OCI-LY7 (cell line): ENCODE measurements around the gene ASB7. TPM values are rescaled to one million over a fixed set of nuclear protein-coding genes. Genes with fewer than 3 reads are reported as not detected.

Experiments used
- BruUV-seq: library from RNA; stranded (reverse); fragments of 400-500 nt; replicated peaks from 2 replicates; lab custom pipeline; 2021; lab: Mats Ljungman, UMichigan
- CTCF ChIA-PET: fragments of 300-600 bp; sonication (Branson Sonifier 250); formaldehyde crosslinking; loops from one replicate; lab custom pipeline; 2022; ENCODE audit warnings: antibody characterized with exemption; ENCODE audit not compliant: unreplicated experiment; lab: Charles Lee
- POLR2A ChIA-PET: fragments of 300-600 bp; sonication (Branson Sonifier 250); formaldehyde crosslinking; loops from one replicate; lab custom pipeline; 2022; ENCODE audit warnings: antibody characterized with exemption; lab: Charles Lee
- DNase-seq: peaks from one replicate; pipeline ENCODE4 v3.0.0-alpha.2; 2015; ENCODE audit warnings: low spot score
- H2AFZ ChIP-seq: fragments of 200-600 bp; sonication (generic), shearing (Covaris generic); 2 replicates; pipeline ENCODE4 v1.6.1; 2014; ENCODE audit warnings: mild to moderate bottlenecking, antibody characterized with exemption, low read length, moderate library complexity
- H3K27ac ChIP-seq: fragments of 200-600 bp; sonication (generic); 2 replicates; pipeline ENCODE4 v1.5.1; 2014; ENCODE audit warnings: mixed run types, low read depth, mild to moderate bottlenecking, moderate library complexity, low read length, inconsistent platforms; ENCODE audit not compliant: poor library complexity, severe bottlenecking
- H3K36me3 ChIP-seq: fragments of 200-600 bp; sonication (generic); 2 replicates; pipeline ENCODE4 v1.6.1; 2014; ENCODE audit warnings: mild to moderate bottlenecking, antibody characterized with exemption, low read length, moderate library complexity, mixed read lengths; ENCODE audit not compliant: insufficient read depth
- H3K4me1 ChIP-seq: fragments of 200-600 bp; sonication (generic); 2 replicates; pipeline ENCODE4 v1.5.1; 2014; ENCODE audit warnings: mild to moderate bottlenecking, low read length; ENCODE audit not compliant: insufficient read depth, poor library complexity, severe bottlenecking
- H3K4me2 ChIP-seq: fragments of 200-600 bp; sonication (generic); 2 replicates; pipeline ENCODE4 v1.6.1; 2014; ENCODE audit warnings: mild to moderate bottlenecking, low read length
- H3K4me3 ChIP-seq: fragments of 200-600 bp; sonication (generic); 2 replicates; pipeline ENCODE4 v1.5.1; 2014; ENCODE audit warnings: mild to moderate bottlenecking, low read depth, low read length; ENCODE audit not compliant: poor library complexity, severe bottlenecking
- H3K79me2 ChIP-seq: fragments of 200-600 bp; sonication (generic); 2 replicates; pipeline ENCODE4 v1.6.1; 2016; ENCODE audit warnings: low read depth, mild to moderate bottlenecking, low read length, moderate library complexity, mixed read lengths; ENCODE audit not compliant: insufficient read depth
- H3K9me2 ChIP-seq: fragments of 200-600 bp; sonication (generic); 2 replicates; pipeline ENCODE4 v1.6.1; 2016; ENCODE audit warnings: mild to moderate bottlenecking, low read length, mixed read lengths; ENCODE audit not compliant: insufficient read depth
- H3K9me3 ChIP-seq: fragments of 200-600 bp; sonication (generic); 2 replicates; pipeline ENCODE4 v1.6.1; 2014; ENCODE audit warnings: mild to moderate bottlenecking, mixed run types, low read length, mixed read lengths
- H4K20me1 ChIP-seq: fragments of 200-600 bp; sonication (generic); 2 replicates; pipeline ENCODE4 v1.6.1; 2014; ENCODE audit warnings: mild to moderate bottlenecking, antibody characterized with exemption, low read length, moderate library complexity, mixed read lengths; ENCODE audit not compliant: insufficient read depth
- EZH2phosphoT487 ChIP-seq: fragments of 200-600 bp; sonication (generic); IDR thresholded peaks from 2 replicates; pipeline ENCODE4 v1.6.1; 2018; ENCODE audit warnings: low read depth, borderline replicate concordance, mild to moderate bottlenecking, mixed run types, antibody characterized with exemption, low read length, moderate library complexity, mixed read lengths
- intact Hi-C: fragments of 100-400 bp; cut with micrococcal nuclease; formaldehyde crosslinking; loops from one replicate; pipeline ENCODE4 v1.10.0; 2022; ENCODE audit not compliant: unreplicated experiment
- total RNA-seq, 2 experiments: library from RNA; depleted of rRNA in 1 of 2; stranded (reverse); fragments of >200 nt in 1 of 2; shearing (Covaris generic) in 1 of 2; gene quantifications; 2 replicates each; pipeline ENCODE4 v1.2.3, GENCODE V29; 2014 to 2022
- TF ChIP-seq, protein P1 (sequence below): fragments of 200-600 bp; sonication (generic); conservative IDR thresholded peaks from 2 replicates; pipeline ENCODE4 v1.5.1; 2014; ENCODE audit warnings: mild to moderate bottlenecking, antibody characterized with exemption, low read length, moderate library complexity, mixed read lengths

ASB7 gene
- total RNA-seq, 2 experiments from 2014 or later = 10.9 to 15.2 TPM

DNA sequence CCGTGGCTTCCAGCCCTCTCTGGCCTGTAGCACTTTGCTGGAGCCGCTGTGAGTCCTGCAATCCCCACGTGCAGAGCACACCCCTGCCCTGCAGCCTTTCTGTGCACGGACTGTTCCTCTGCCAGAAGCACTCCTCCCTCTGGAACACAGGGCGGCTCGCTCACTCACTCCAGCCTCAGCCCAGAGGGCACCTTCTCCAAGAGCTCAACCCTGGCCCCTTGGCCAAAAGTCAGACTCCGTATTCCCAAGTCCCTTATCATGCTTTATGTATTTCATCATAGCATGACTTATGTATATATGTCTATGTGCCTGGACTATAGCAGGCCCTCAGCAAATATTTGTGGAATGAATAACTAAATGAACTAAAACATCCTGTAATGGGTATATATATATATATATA is 63.2 kb downstream of the ASB7 start:
- Histone ChIP-seq H2AFZ (no peak overlapping the region), H3K9me2 (no peaks in the 10 kb centered on the region), H3K9me3 (no peaks in the 10 kb centered on the region), H4K20me1 (no peaks in the 10 kb centered on the region), H3K36me3 (no peaks in the 10 kb centered on the region), H3K4me1 (no peaks in the 10 kb centered on the region), H3K4me2 (no peak overlapping the region), H3K79me2 (no peaks in the 10 kb centered on the region), H3K27ac (no peak overlapping the region), H3K4me3 (no peak overlapping the region)
- intact Hi-C loops = no loop called here
- CTCF ChIA-PET = no interaction called here
- TF ChIP-seq, protein P1, sequence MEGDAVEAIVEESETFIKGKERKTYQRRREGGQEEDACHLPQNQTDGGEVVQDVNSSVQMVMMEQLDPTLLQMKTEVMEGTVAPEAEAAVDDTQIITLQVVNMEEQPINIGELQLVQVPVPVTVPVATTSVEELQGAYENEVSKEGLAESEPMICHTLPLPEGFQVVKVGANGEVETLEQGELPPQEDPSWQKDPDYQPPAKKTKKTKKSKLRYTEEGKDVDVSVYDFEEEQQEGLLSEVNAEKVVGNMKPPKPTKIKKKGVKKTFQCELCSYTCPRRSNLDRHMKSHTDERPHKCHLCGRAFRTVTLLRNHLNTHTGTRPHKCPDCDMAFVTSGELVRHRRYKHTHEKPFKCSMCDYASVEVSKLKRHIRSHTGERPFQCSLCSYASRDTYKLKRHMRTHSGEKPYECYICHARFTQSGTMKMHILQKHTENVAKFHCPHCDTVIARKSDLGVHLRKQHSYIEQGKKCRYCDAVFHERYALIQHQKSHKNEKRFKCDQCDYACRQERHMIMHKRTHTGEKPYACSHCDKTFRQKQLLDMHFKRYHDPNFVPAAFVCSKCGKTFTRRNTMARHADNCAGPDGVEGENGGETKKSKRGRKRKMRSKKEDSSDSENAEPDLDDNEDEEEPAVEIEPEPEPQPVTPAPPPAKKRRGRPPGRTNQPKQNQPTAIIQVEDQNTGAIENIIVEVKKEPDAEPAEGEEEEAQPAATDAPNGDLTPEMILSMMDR = no peak
- TF ChIP-seq EZH2phosphoT487 = no peak
- POLR2A ChIA-PET = interaction anchor here (1.0 kb wide), 1 partner anchor 15 kb away, joined by 4 read pairs; no protein-coding TSS in a partner anchor
- BruUV-seq = no TSS peak
- DNase-seq = no peak

DNA sequence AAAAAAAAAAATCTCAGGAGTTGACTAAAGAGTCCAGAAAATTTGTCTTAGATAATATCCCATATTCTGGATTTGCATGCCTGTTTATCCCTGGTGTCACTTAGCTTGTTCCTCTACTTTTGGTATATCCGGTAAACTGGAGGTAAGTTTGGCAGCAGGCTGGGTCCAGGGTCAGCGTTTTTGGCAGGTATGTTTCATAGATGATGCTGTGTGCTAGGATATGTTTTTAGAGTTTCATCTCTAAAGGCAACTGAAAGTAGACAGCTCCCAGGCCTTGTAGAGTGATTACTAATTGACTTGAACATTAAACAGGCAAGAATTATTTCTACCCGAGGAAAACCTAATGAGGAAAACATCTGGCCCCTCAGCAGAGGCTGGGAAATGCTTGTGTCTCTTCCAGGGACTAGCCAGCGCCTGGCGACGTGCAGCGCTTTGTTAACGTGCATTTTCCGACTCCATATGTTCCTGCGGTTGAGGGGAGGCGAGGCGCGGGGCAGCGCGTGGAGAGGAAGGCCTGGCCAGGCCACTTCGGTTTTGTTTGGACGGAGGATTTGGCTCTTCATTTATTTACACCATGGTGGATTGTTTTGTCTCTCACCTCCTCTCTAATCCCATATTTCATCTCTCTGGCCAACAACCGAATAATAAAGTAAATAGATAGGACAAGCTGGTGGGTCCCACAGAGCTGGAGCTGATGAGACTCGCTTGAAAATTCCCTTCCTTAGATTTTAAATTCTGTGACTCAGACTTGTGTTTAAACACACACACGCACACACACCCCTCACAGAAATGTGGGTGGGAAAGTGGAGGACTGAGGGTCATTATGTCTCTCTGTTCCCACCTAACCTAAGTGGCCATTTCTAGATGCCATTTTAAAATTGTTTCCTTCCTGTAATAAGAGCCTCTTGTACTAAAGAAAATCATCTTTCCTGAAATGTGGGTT is 65.3 kb downstream of the ASB7 start:
- no peak overlapping the region for H3K4me3 ChIP-seq
- no peaks in the 10 kb centered on the region for H3K9me2 ChIP-seq
- POLR2A ChIA-PET = no interaction called here
- no peak overlapping the region for H3K27ac ChIP-seq
- intact Hi-C loops = no loop called here
- no peaks in the 10 kb centered on the region for H3K9me3 ChIP-seq
- no peak for DNase-seq
- CTCF ChIA-PET = no interaction called here
- no TSS peak for BruUV-seq
- no peaks in the 10 kb centered on the region for H4K20me1 ChIP-seq
- no peak overlapping the region for H3K4me2 ChIP-seq
- no peaks in the 10 kb centered on the region for H3K4me1 ChIP-seq
- H3K79me2 ChIP-seq = no peaks in the 10 kb centered on the region
- no peak overlapping the region for H2AFZ ChIP-seq
- H3K36me3 ChIP-seq = no peaks in the 10 kb centered on the region
- TF ChIP-seq, protein P1 = no peak
- no peak for TF ChIP-seq EZH2phosphoT487

DNA sequence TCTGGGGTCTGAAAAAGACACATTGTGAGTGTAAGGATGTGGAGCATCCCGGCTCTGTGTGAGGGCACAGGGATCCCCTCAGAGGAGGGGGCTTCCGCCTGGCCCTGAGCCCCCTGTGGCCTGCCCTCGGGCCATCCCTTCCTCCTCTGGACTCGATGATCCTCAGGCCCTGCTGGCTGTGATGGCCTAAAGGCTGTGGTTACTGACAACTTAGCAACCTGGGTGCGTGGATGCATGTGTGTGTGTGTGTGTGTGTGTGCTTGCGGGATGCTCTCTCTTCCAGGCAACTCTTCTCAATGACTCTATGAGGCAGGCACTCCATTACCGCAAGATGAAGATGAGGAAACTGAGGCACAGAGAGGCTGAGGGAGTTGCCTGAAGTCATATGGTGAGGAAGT is 66.0 kb downstream of the ASB7 start:
- Histone ChIP-seq H3K4me3 (no peak overlapping the region), H3K27ac (no peak overlapping the region), H3K79me2 (no peaks in the 10 kb centered on the region), H3K4me2 (no peak overlapping the region), H3K9me3 (no peaks in the 10 kb centered on the region), H3K4me1 (no peaks in the 10 kb centered on the region), H2AFZ (no peak overlapping the region), H3K36me3 (no peaks in the 10 kb centered on the region), H3K9me2 (no peaks in the 10 kb centered on the region), H4K20me1 (no peaks in the 10 kb centered on the region)
- DNase-seq = no peak
- TF ChIP-seq, protein P1 = no peak
- TF ChIP-seq EZH2phosphoT487 = no peak
- intact Hi-C loops = no loop called here
- POLR2A ChIA-PET = no interaction called here
- CTCF ChIA-PET = no interaction called here
- BruUV-seq = no TSS peak
